HUES48 (cell line): ENCODE results near the gene PPM1M.
A peak's percentile ranks its signal among the peaks of the same experiment; 100 is the strongest.

Source experiments
- H3K27ac ChIP-seq: one replicate; pipeline ENCODE4 v1.7.0; 2013; ENCODE audit warnings: low read depth, low read length, inconsistent platforms
- H3K27me3 ChIP-seq: 2 replicates; pipeline ENCODE4 v1.6.1; 2013; ENCODE audit warnings: mild to moderate bottlenecking, low read length; ENCODE audit not compliant: control insufficient read depth, insufficient read depth
- H3K36me3 ChIP-seq: 2 replicates; pipeline ENCODE4 v1.6.1; 2013; ENCODE audit warnings: low read length; ENCODE audit not compliant: control insufficient read depth, insufficient read depth
- H3K4me1 ChIP-seq: 2 replicates; pipeline ENCODE4 v1.6.1; 2013; ENCODE audit warnings: mild to moderate bottlenecking, low read length; ENCODE audit not compliant: control insufficient read depth, insufficient read depth
- H3K4me3 ChIP-seq: 2 replicates; pipeline ENCODE4 v1.5.1; 2013; ENCODE audit warnings: mild to moderate bottlenecking, low read depth, low read length
- H3K9ac ChIP-seq: 2 replicates; pipeline ENCODE4 v1.6.1; 2013; ENCODE audit warnings: mild to moderate bottlenecking, low read depth, low read length, moderate library complexity
- H3K9me3 ChIP-seq: 2 replicates; pipeline ENCODE4 v1.6.1; 2013; ENCODE audit warnings: low read length; ENCODE audit not compliant: control insufficient read depth, insufficient read depth

Gene PPM1M

GRCh38 chr3:52240059-52240885 lies 5.3 kb upstream of the PPM1M start:
- Histone ChIP-seq H3K9ac (no peak overlapping the region; the same call in 1 of the 2 replicates), H3K27ac (no peak overlapping the region), H3K9me3 (no peaks in the 10 kb centered on the region), H3K4me1 (peaks cover 30% of the 10 kb centered on the region), H3K4me3 (peak overlapping the region; percentile 97; the same call in 1 of the 2 replicates), H3K27me3 (peaks cover 17% of the 10 kb centered on the region), H3K36me3 (no peaks in the 10 kb centered on the region; the same call in 1 of the 2 replicates)

GRCh38 chr3:52240886-52241370 lies 4.6 kb upstream of the PPM1M start:
- H3K4me3 ChIP-seq, result no peak overlapping the region
- H3K27ac ChIP-seq, result no peak overlapping the region
- H3K9ac ChIP-seq, result no peak overlapping the region

GRCh38 chr3:52242039-52242438 lies 3.5 kb upstream of the PPM1M start:
- Histone ChIP-seq H3K9ac (no peak overlapping the region), H3K4me3 (no peak overlapping the region), H3K9me3 (no peaks in the 10 kb centered on the region), H3K27me3 (peaks cover 31% of the 10 kb centered on the region), H3K27ac (no peak overlapping the region), H3K4me1 (peaks cover 25% of the 10 kb centered on the region), H3K36me3 (no peaks in the 10 kb centered on the region)

More at GRCh38 chr3:52240886-52241370, 4.6 kb upstream of the PPM1M start:
- Histone ChIP-seq H3K36me3 (no peaks in the 10 kb centered on the region), H3K9me3 (no peaks in the 10 kb centered on the region), H3K4me1 (peaks cover 30% of the 10 kb centered on the region), H3K27me3 (peaks cover 21% of the 10 kb centered on the region)

- Histone ChIP-seq H3K9ac (no peak overlapping the region), H3K9me3 (no peaks in the 10 kb centered on the region), H3K27ac (no peak overlapping the region), H3K4me3 (no peak overlapping the region), H3K4me1 (peaks cover 14% of the 10 kb centered on the region), H3K27me3 (peaks cover 33% of the 10 kb centered on the region), H3K36me3 (peaks cover 3% of the 10 kb centered on the region; the same call in 1 of the 2 replicates)
These were observed 1.5 kb upstream of the PPM1M start for GRCh38 chr3:52243791-52244628.

GRCh38 chr3:52246264-52246620 lies 683 bp downstream of the PPM1M start:
- H3K36me3 ChIP-seq, result peaks cover 22% of the 10 kb centered on the region
- no peak overlapping the region for H3K27ac ChIP-seq
- H3K27me3 ChIP-seq, result peaks cover 33% of the 10 kb centered on the region
- H3K9me3 ChIP-seq, result no peaks in the 10 kb centered on the region
- peaks cover 4% of the 10 kb centered on the region; the same call in 1 of the 2 replicates for H3K4me1 ChIP-seq
- H3K4me3 ChIP-seq, result peak overlapping the region; percentile 62
- 0 out of 2 replicates have a peak overlapping the region, but pooled peaks have one; percentile 30 for H3K9ac ChIP-seq

GRCh38 chr3:52246728-52247408 lies 1.3 kb downstream of the PPM1M start:
- Histone ChIP-seq H3K36me3 (peaks cover 27% of the 10 kb centered on the region), H3K9ac (no peak overlapping the region), H3K4me1 (peaks cover 4% of the 10 kb centered on the region; the same call in 1 of the 2 replicates), H3K27me3 (peaks cover 33% of the 10 kb centered on the region), H3K27ac (no peak overlapping the region), H3K4me3 (no peak overlapping the region), H3K9me3 (no peaks in the 10 kb centered on the region)

- no peak overlapping the region for H3K27ac ChIP-seq
- no peak overlapping the region for H3K9ac ChIP-seq
- H3K27me3 ChIP-seq, result peaks cover 33% of the 10 kb centered on the region
- no peak overlapping the region for H3K4me3 ChIP-seq
- H3K4me1 ChIP-seq, result peaks cover 4% of the 10 kb centered on the region; the same call in 1 of the 2 replicates
- H3K9me3 ChIP-seq, result no peaks in the 10 kb centered on the region
- peaks cover 34% of the 10 kb centered on the region for H3K36me3 ChIP-seq
These were observed 2.0 kb downstream of the PPM1M start for GRCh38 chr3:52247409-52248164.

- Histone ChIP-seq H3K4me1 (peaks cover 4% of the 10 kb centered on the region; the same call in 1 of the 2 replicates), H3K9me3 (no peaks in the 10 kb centered on the region), H3K36me3 (peaks cover 38% of the 10 kb centered on the region), H3K27ac (no peak overlapping the region), H3K4me3 (no peak overlapping the region), H3K27me3 (peaks cover 33% of the 10 kb centered on the region), H3K9ac (no peak overlapping the region)
These were observed 2.6 kb downstream of the PPM1M start for GRCh38 chr3:52248165-52248541.

- Histone ChIP-seq H3K27ac (no peak overlapping the region), H3K4me3 (no peak overlapping the region), H3K9me3 (no peaks in the 10 kb centered on the region), H3K27me3 (peaks cover 28% of the 10 kb centered on the region), H3K36me3 (peaks cover 46% of the 10 kb centered on the region), H3K4me1 (peaks cover 4% of the 10 kb centered on the region; the same call in 1 of the 2 replicates), H3K9ac (no peak overlapping the region)
These were observed 3.4 kb downstream of the PPM1M start for GRCh38 chr3:52248816-52249547.
